Inflammatory macrophage (primary cell): ENCODE measurements around the gene AFG1L.

Source experiments
- DNase-seq, 2 donors: peaks; one replicate each; pipeline ENCODE4 v3.0.0-alpha.2; 2020 to 2022

AFG1L gene

DNA sequence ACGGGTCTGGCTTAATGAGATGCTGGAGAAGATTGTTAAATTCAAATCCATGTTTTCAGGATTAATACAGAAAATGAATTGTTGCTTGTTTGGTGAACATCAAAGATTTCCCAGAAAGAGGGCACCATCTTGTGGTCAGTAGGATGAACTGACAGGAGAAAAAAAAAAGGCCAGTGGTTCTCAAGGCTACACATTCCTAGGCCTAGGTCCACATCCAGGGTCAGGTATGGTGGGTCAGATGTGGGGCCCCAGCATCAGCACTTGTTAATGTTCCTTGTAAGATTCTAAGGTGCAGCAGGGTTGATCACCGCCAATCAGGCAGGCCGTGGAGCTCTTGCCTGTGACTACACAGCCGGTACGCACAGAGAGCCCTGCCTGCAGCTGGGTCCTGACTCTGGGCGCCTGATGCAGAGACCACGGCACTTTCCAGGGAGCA, 231.9 kb downstream of the AFG1L start:
- peak; percentile 37 to 39 for DNase-seq

DNA sequence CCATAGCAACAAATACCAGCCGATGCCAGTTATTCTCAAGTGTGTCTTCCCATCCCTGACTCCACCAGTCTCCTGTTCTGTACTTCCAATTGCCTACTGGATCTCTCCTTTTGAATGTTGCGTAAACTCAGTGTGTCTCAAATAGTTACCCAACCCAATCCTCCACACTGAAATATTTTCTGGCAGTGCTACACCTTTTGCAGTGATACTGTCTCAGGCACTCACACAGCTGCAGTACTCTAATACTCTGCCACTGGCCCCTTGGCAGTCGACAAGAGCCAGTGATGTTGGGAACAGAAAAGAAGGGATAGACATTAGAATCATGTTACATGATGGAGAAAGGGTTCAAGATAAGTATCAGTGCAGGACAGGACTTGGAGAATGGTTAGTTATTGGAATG, 234.0 kb downstream of the AFG1L start:
- DNase-seq: no peak

DNA sequence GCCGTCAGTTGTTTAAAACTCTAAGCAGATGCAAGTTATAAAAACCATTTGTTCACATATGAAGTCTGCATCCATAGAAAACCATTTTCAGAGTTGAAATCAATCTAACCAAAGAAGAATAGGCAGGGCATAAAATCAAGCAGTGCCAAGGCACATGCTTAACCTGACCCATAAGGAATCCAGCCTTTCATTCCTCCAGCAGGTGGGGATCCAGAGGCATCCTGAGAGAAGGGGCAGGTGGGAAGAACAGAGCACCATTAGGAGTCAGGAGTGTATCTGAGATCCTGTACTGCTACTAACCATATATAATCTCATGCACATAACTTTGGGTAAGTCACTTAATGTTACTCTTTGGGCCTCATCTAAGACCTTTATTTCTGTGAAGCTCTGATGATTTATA, 236.5 kb downstream of the AFG1L start:
- DNase-seq: no peak

DNA sequence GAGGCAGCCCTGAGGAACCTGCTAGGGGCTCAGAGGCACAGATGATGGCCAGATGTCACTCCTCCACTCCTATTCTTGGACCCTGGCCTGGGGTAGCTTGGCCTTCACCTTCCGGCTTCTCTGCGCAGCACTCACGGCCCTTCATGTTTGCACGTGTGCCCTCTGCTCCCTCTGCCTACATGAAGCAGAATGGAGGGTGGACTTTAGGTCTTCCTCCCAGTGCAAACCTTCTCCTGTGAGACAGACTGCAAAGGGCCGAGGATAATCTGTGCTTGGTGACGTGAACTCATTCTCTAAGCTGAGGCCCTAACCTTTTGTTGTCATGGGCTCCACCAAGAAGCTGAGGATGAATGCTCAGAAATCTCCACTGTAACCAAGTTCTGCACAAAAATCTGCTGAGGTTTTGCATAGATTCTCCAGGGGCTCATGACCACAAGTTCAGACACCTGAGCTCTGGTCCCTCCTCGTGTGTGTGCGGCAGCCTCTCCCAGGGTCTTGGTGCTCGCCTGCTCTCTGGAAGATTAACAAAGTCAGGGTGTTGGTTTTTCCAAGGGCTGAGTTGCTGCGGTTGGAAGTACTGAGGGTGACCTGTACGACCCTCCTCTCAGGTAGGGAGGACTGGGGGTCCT, 240.4 kb downstream of the AFG1L start:
- no peak for DNase-seq

DNA sequence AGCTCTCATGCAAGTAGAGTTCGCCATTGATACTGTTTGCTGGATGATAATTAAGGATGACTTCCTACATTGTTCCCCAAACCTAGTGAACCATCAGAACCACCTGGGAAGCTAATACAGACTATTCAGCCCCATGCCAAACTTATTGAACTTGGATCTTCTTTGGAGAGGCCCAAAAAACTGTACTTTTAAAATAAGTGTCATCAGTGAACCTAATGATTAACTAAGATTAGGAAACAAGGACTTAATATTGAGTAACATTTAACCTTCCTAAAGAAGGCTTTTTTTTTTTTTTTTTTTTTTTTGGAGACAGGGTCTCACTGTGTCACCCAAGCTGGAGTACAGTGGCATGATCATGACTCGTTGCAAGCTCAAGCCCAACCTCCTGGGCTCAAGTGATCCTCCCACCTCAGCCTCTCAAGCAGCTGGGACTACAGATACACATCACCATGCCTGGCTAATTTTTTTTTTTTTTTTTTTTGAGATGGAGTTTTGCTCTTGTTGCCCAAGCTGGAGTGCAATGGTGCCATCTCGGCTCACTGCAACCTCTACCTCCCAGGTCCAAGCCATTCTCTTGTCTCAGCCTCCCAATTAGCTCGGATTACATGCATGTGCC, 241.2 kb downstream of the AFG1L start:
- peak in 1 of 2 donors; percentile 25 for DNase-seq

DNA sequence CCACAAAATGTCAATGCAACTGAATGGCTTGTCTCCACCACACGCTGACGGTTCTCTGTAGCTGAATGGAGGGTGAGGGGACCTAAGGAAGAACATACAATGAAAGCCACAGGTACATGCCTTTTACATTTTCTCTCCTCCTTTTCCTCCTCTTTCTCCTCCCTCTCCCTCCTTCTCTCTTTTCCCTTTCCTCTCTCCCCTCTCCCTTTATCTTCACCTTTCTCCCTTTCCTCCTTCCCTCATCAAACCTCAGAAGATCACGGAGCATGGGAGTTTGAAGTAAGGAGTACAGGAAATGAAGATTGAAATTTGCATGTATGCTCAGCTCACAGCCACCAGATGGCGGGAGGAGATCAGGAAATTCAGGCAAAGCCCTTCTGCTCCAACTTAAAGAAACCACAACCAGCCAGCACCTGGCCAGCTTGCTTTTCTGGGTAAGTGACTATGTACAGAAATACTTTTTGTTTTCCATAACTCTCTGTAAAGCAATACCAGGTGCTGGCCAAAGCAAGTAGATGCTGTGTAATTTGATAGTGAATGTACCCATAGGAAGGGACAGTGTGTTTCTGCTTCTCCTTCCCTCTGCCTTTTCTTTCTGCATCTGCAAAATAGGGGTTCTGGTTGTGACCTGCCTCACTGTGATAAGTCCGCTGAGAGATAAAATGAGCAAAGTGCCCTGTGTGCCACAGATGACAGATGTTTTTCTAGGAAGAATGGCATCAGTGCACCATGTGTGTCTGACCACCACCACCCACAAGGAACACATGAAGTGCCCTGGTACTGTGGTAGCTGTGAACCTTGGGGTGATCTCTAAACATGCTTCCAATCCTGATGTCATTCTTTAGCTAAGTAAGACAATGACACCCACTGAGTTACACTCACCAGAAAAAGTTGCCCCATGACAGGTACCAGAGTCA, 247.2 kb downstream of the AFG1L start:
- peak; percentile 60 to 74 for DNase-seq

DNA sequence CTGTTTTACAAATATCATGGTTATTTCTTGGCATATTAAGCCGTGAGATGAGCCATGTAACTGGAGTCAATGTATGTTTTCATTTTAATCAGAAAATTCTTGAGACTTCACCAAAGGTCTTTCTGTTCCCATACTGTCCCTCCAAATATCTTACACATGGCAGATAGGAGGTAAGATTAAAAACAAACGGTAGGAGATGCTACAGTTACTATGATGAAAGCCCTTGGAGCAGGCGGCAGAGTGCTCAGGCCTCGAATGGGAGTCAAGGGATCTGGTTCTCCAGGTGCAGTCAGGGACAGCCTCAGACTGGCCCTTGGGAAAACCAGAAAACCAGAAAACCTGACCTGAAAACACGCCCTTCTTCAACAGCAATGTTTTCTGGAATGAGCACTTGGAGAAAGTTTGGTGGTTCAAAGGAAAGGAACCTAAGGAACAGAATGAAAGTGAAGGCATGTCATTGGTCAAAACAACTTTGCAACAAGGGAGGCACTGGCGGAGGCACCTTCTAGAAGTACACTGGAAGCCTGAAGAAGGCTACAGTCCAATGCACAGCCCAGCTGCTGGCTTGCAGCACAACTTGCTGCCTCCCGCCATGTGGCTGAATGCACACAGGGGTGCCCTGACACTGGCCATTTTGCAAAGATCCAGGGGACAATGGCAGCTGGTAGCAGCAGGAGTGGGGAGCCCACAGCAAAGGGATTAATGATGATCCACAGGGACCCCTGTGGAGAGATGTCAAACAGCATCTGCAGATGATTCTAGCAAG, 248.5 kb downstream of the AFG1L start:
- no peak for DNase-seq

DNA sequence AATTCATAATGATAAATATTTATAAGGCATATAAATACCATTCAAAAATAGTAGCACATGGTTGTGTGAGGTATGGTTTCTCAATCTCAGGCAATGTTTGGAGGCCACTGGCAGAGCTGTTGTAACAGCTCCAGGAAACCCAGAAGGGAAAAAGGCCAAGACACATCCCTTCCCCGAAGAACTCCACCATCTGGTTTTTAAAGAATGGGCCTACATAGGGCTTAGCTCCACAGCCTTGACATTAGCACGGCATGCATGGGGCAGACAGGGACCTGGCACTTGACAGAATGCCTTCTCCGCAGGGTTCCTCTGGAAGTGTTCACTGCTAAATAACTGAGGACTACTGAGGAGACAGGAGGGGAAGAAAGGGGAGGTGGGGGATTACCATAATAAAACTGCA, 249.8 kb downstream of the AFG1L start:
- no peak for DNase-seq

DNA sequence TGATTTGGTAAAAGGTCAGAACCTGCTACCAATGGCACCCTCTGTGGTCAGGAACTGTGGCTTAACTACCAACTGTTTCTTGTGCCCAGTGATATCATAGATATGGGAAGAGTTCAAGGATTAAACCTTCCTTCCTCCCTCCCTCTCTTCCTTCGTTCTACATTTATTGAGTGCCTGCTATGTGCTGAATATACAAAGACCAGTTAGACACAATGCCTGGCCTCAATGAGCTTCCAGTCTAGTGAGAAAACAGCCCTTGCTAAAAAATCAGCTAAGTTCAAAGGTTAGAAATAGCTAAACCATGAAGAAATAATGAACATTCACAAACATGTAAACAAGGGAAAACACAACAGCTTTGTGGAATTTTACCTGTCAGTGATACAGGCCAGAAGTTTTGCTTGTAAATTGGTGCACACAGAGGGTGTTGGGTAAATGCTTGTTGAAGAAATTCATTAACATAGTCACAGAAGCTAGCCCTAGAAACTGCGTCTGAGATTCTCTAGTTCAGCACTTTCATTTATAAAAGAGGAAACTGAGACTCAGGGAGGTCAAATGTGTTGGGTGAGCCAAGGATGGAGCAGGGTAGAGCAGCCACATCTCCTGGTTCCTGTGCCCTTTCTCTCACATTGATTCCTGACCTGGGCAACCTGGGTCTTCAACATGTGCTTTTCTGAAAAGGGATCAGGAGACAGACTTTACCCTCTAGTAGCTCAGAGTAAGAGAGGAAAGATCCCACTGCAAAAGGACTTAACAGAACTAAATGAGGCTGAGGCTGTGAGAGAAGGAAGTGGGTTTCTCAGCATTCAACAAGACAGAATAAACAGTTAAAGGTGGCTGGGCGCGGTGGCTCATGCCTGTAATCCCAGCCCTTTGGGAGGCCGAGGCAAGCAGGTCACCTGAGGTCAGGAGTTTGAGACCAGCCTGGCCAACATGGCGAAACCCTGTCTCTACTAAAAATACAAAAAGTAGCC, 251.5 kb downstream of the AFG1L start:
- DNase-seq: no peak

DNA sequence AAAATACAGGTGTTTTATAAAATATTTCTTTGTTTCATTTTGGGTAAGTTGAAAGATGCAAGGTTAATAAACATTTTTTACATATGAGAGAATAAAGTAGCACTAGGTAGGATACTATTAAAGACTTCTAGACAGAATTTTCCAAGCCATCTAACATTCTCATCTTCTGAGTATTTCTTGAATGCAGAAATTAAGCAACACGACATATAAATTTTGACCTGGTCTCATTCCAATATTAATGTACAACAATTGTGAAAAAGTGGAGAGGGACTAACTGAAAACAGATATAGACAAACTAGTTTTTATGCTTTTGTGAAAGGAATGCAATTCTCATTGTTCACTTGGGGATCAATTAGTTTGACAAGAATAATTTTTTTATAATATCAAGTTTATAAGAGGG, 254.4 kb downstream of the AFG1L start:
- DNase-seq: no peak

DNA sequence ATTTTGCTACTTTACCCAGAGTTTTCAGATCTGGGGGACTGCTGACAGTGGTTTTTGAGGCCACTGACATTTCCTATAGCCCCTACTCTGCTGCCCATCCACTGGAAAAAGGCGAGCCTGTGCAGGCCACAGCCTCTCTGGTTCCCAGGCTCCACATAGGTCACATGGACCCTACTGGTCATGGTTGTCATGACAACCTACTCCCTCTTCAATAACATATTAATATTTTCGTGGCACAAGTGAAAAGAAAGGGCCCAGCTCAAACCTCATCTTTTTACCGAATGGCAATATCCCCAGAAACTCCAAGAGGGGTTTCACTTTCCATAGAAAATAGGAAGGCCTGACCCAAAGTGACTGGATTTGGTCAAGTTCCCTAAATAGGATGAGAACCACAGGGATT, 254.9 kb downstream of the AFG1L start:
- DNase-seq: no peak

DNA sequence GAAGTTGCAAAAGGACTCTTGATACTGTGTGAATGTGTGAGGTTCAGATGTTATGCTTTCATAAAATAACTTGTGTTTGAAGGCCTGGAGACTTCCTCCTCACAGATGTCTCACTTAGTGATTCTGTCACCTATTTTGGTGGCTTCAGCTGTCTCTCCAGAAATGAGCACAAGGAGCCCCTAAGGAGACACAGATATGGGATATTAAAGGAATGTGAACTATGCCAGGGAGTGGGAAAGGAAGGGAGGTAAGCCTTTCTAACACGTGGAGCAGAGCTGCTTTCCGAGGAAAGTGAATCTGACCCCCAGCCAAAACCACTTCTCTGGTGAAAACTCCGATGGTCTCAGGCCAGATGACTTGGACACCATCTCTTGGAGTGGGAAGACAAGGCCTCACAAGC, 255.4 kb downstream of the AFG1L start:
- DNase-seq: no peak

DNA sequence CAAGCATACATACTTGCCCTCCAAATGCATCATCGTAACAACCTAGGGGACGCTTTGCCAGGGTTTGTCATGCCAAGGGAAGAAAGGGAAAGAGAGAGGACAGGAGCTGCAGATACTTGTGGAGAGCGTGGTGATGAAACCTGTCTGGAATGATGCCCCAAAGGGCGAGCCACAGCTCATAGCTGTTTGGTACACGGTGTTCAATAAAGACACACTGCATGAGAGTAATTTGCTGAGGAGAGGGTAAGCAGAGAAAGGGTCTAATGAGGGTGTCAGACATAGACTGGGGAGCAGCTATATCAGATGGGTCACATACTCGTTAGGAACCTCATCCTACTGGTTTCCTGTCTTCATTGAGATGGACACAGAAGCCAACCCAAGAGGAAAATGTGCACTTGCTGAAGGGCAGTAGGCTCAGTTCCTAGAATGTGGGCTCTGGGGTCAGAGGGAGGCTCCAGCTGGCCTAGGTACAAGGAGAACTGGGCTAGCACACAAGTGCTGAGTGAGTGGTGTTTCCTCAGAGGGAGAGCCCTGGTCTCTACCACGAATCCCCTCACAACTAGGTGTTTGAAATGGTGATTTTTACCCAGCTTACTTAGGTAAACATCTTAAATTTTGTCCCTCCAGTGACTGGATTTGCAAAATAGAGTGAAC, 260.7 kb downstream of the AFG1L start:
- no peak for DNase-seq

DNA sequence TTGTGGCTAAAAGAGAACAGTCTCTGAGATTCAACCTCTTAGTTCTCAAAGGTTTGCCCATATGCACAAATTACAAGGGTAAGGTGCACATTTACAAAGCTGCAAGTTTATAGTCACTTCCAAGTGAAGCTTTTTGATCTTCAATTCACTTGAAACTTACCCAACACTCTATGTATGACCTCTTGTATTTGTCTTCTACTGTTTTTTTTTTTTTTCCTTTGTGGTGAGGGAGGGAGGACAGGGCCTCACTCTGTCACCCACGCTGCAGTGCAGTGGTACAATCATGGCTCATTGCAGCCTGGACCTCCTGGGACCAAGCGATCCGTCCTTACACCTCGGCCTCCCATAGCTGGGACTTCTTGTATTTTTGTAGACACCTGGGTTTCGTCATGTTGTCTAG, 261.4 kb downstream of the AFG1L start:
- DNase-seq: no peak

DNA sequence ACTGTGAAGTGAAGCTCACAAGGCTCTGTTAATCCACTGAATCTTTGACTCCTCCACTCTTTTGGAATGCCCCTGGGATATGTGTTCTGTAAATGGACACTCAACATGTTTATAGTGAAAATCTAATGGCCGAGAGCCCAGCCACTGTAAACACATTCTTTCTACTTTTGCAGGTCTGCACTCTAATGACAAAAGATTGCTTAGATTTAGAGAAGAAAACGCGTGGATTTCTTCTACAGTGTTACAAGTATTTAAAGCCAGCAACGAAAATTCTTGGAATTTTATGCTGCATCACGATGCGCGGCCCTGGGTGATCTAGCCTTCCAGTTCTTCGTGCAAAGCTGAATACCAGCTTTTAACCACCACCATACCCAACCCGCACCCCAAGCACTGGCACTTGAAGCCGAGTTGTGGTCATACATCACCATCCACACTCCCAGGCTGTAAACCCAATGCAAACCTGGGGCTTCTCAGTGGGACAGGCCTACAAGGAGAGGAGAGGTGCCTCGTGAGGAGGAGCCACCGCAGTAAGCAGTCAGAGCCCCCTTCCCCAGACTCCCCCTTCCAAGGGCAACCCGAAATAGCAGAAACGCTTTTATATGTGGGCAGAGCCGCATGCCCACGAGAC, 262.1 kb downstream of the AFG1L start:
- DNase-seq: no peak

DNA sequence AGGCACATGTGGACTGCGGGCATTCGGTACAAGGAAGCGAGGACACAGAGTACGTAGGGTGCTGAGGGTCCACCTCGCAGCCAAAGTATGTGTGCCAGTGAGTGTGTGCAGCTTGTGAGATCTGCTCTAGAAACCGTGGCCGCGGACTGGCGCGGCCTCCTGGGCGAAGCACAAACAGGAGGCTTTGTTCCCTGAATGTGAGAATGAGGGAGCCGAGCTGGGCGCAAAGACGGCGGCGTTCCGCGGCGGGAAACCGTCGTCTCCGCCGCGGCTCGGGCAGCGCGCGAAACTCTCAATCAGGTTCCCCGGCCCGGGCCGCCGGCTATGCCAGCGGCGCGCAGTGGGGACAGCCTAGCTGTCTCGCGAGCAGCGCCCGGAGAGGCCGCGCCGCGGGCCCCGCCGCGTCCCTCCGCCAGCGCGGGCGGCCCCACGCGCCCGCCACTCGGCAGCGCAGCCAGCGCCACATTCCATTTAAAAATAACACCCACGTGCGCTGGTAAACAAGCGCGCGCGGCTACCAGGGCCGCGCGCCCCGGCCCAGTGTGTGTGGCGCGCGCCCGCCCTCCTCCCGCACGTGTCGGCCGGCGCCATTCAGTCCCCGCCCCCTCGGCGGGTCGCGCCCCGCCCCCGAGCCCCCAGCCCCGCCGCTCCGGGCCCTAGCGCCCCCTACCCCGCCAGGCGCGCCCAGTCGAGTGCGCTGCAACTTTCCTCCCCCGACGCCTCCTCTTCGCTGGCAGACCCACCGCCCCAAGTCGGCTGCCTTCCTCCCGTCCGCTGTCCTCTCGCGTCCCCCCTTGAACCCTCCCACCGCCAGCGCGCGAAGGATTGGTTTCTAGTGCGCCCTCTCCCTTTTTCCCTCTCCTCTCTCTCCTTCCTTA, 262.9 kb downstream of the AFG1L start:
- peak; percentile 76 to 86 for DNase-seq

DNA sequence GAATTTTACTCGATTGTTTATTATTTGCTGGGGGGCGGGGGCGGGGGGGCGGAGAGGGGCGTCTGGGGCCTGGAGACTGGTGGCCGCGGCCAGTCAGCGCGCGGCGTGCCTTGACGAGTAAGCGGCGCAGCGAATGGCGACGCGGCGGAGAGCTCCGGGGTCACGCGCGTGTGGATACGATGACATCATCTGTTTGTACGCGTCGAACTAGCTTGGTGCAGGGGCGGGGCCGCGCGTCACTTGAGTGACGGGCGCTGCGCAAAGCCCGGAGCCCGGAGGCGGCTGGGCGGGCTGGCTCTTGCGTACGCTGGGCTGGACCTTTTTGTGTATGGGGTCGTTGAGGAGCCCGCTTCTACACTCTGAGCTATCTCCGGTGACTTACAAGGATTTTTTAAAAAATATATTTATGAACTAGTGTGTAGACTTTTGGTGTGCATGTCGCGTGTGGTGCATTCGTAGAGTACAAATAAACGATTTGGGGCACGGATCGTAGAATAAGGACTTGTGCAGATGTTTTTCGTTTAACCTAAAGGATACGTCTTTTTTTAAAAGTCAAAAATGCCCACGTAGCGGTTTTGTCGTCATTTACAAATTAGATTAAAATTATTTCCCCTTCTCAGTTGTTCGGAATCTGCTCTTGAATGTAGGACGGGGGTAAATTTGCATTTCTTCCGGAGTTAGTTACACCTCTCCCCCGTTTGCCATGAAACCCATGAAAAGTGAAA, 263.7 kb downstream of the AFG1L start:
- peak; percentile 99 to 100 for DNase-seq

DNA sequence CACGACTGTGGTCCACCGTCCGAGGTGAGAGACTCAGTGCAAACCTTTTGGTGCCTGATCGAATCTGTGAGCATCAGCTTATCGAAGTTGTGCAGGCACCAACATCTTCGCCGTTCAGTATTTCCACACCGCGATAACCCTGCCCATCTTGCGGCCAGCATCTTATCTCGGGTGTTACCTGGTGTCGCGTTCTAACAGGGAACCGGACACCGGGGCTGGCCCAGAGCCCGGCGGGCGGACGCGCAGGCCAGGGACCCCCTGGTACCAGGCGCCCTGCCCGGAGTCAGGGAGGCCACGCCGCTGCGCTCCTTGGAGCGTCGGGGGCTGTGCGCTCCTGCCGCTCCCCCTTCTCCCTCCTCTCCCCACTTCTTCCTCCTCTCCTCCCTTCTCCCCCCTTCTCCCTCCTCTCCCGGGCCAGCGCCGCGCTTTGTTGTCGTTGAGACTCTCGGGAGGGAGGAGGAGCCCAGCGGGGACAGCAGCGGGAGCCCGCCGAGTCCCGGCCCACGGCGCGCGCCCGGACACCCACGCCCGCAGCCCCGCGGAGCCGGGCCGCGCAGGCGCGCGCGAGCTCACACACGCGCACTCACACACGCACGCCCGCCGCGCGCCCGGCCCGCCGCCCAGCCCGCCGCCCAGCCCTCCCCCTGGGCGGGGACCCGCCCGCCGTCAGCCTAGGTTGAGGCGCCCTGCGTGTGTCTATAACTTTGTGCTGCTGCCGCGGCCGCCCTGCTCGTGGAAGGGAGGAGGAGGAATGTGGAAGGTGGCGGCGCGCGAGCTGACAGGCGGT, 264.4 kb downstream of the AFG1L start:
- DNase-seq: peak; percentile 85 to 94
